RWPE2 (cell line): Measurements from ENCODE around the gene DCXR.
A peak's percentile ranks its signal among the peaks of the same experiment; 100 is the strongest.

Source experiments
- ATAC-seq: fragments of 200-7000 bp; cut with Tn5 transposase; 3 replicates; pipeline ENCODE4 v1.9.1; 2021; ENCODE audit warnings: low read depth
- DNase-seq: peaks from one replicate; pipeline ENCODE4 v3.0.0-alpha.2; 2020; ENCODE audit warnings: low spot score
- H3K27ac ChIP-seq: fragments of 450-650 bp; 2 replicates; pipeline ENCODE4 v1.5.1; 2017; ENCODE audit warnings: mild to moderate bottlenecking; ENCODE audit not compliant: poor library complexity, severe bottlenecking
- H3K27me3 ChIP-seq: fragments of 250-450 bp; sonication (Bioruptor Pico); 2 replicates; pipeline ENCODE4 v1.5.1; 2021; ENCODE audit warnings: mild to moderate bottlenecking, moderate library complexity; ENCODE audit not compliant: insufficient read depth, poor library complexity, severe bottlenecking
- H3K36me3 ChIP-seq: fragments of 250-450 bp; sonication (Bioruptor Pico); 2 replicates; pipeline ENCODE4 v1.5.1; 2020; ENCODE audit warnings: low read depth, mild to moderate bottlenecking, moderate library complexity
- H3K4me1 ChIP-seq: fragments of 250-450 bp; sonication (Bioruptor Pico); 2 replicates; pipeline ENCODE4 v1.5.1; 2021; ENCODE audit warnings: mild to moderate bottlenecking, moderate library complexity; ENCODE audit not compliant: insufficient read depth, poor library complexity, severe bottlenecking
- H3K4me3 ChIP-seq: fragments of 250-450 bp; sonication (Bioruptor Pico); 2 replicates; pipeline ENCODE4 v1.5.1; 2021; ENCODE audit warnings: mild to moderate bottlenecking, moderate library complexity; ENCODE audit not compliant: severe bottlenecking
- H3K9me3 ChIP-seq: fragments of 250-450 bp; sonication (Bioruptor Pico); 2 replicates; pipeline ENCODE4 v1.5.1; 2021; ENCODE audit warnings: mild to moderate bottlenecking, moderate library complexity; ENCODE audit not compliant: severe bottlenecking
- CTCF ChIP-seq: fragments of 450-650 bp; IDR thresholded peaks from one replicate; pipeline ENCODE4 v1.5.1; 2017; ENCODE audit warnings: mild to moderate bottlenecking, moderate library complexity; ENCODE audit not compliant: poor library complexity, severe bottlenecking

The DCXR gene

GRCh38 chr17:81991684-81992305 lies 45.7 kb downstream of the DCXR start:
- H3K9me3 ChIP-seq = no peaks in the 10 kb centered on the region
- peak overlapping the region; percentile 51 for H3K27ac ChIP-seq
- peak; percentile 80 for ATAC-seq
- H3K27me3 ChIP-seq = no peaks in the 10 kb centered on the region
- H3K4me3 ChIP-seq = no peak overlapping the region
- TF ChIP-seq CTCF = peak; percentile 22
- H3K4me1 ChIP-seq = peaks cover 4% of the 10 kb centered on the region
- peak; percentile 85 for DNase-seq
- peaks cover 3% of the 10 kb centered on the region; the same call in 1 of the 2 replicates for H3K36me3 ChIP-seq

- H3K36me3 ChIP-seq = no peaks in the 10 kb centered on the region; the same call in 1 of the 2 replicates
- H3K4me3 ChIP-seq = no peak overlapping the region
- no peak for TF ChIP-seq CTCF
- ATAC-seq (peak; percentile 61), DNase-seq (no peak)
- no peaks in the 10 kb centered on the region for H3K9me3 ChIP-seq
- peaks cover 4% of the 10 kb centered on the region for H3K4me1 ChIP-seq
- H3K27ac ChIP-seq = peak overlapping the region; percentile 51
- no peaks in the 10 kb centered on the region for H3K27me3 ChIP-seq
These were observed 46.4 kb downstream of the DCXR start for GRCh38 chr17:81990836-81991683.

GRCh38 chr17:81987161-81987770 lies 50.2 kb downstream of the DCXR start:
- Histone ChIP-seq H3K36me3 (peaks cover 19% of the 10 kb centered on the region), H3K27me3 (no peaks in the 10 kb centered on the region), H3K4me3 (no peak overlapping the region), H3K4me1 (peaks cover 4% of the 10 kb centered on the region), H3K9me3 (no peaks in the 10 kb centered on the region), H3K27ac (no peak overlapping the region)
- ATAC-seq (no peak), DNase-seq (no peak)
- no peak for TF ChIP-seq CTCF

GRCh38 chr17:81986606-81987005 lies 50.9 kb downstream of the DCXR start:
- H3K4me3 ChIP-seq = no peak overlapping the region
- ATAC-seq = no peak
- no peak for DNase-seq
- TF ChIP-seq CTCF = no peak
- no peaks in the 10 kb centered on the region for H3K4me1 ChIP-seq
- no peak overlapping the region for H3K27ac ChIP-seq
- H3K36me3 ChIP-seq = peaks cover 19% of the 10 kb centered on the region
- no peaks in the 10 kb centered on the region for H3K9me3 ChIP-seq
- no peaks in the 10 kb centered on the region for H3K27me3 ChIP-seq
